ENCODE results near the gene PPP2R2B.

PPP2R2B gene

DNA sequence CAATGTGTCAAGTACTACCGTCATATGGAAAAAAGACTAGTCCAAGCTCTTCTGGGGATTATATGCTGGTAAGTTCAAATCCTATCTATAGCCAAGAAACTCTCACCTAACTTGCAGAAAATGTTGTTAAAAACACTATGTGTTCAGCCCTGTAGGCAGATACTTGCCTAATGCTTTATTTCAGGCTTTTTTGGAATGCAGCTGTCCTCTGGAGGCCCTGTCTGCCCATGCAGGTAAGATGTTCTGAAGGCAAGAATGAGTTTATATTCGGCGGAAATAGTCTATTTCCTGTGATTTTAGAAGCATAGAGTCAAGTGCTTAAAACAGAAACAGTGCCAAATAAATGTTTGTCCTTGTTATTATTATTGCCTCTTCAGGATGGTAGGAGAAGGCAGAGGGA is 34.3 kb upstream of the PPP2R2B start:
- TF ChIP-seq, protein P1, sequence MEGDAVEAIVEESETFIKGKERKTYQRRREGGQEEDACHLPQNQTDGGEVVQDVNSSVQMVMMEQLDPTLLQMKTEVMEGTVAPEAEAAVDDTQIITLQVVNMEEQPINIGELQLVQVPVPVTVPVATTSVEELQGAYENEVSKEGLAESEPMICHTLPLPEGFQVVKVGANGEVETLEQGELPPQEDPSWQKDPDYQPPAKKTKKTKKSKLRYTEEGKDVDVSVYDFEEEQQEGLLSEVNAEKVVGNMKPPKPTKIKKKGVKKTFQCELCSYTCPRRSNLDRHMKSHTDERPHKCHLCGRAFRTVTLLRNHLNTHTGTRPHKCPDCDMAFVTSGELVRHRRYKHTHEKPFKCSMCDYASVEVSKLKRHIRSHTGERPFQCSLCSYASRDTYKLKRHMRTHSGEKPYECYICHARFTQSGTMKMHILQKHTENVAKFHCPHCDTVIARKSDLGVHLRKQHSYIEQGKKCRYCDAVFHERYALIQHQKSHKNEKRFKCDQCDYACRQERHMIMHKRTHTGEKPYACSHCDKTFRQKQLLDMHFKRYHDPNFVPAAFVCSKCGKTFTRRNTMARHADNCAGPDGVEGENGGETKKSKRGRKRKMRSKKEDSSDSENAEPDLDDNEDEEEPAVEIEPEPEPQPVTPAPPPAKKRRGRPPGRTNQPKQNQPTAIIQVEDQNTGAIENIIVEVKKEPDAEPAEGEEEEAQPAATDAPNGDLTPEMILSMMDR (IDR thresholded peaks at IDR 0.05; ENCODE audit: low read depth, low read length) = no peak
- TF ChIP-seq POLR2A (IDR thresholded peaks at IDR 0.05; ENCODE audit: extremely low read depth, insufficient read length) (no peak), MYC (IDR thresholded peaks at IDR 0.05; ENCODE audit: low read depth, low read length) (no peak), MAX (IDR thresholded peaks at IDR 0.05; ENCODE audit: low read depth, low read length) (no peak)
- no peak for DNase-seq (ENCODE audit: low read depth)
- no peak overlapping the region for H3K4me3 ChIP-seq (ENCODE audit: low read depth, low read length)

GRCh38 chr5:146910239-146910638 is 31.7 kb upstream of the PPP2R2B start:
- DNase-seq (ENCODE audit: low read depth) = no peak
- H3K4me3 ChIP-seq (ENCODE audit: low read depth, low read length) = no peak overlapping the region

DNA sequence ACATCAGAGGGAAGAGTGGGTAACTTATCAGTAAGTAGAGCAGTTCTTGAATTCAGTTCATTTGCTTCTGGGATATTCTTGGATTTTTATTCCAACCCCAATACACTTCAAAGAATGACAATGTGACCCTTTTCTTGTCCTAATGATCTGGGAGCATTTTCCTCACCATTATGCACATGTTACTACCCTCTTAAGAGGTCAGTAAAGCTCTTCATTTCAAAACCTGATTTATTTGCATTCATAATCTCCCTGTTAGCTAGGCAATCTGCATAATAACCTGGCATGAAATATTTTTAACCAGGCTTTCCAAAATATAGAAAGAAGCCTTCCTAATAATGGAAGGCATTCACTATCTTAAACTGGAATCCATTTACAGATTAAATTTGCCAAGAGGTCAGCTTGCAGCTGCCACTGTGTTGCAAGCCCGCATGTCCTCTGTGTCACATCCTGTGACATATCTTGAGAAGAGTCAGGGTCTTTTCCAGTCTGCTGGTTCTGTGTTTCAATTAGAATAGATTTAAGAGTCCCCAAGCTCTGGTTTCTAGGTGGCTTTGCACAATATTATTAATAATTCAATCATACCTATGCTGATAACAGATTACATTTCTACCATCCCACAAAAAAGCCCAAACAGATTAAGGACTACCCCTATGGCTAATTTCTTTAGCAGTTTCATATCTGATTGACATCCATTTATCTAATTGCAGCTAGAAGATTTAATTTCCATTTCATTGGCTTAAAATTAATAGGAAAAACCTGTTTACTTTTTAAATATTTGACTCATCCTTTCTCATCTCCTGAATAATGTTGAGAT is 30.9 kb upstream of the PPP2R2B start:
- TF ChIP-seq, protein P1 (IDR thresholded peaks at IDR 0.05; ENCODE audit: low read depth, low read length) = no peak
- TF ChIP-seq MYC (IDR thresholded peaks at IDR 0.05; ENCODE audit: low read depth, low read length) (no peak), MAX (IDR thresholded peaks at IDR 0.05; ENCODE audit: low read depth, low read length) (no peak), POLR2A (IDR thresholded peaks at IDR 0.05; ENCODE audit: extremely low read depth, insufficient read length) (no peak)
- no peak overlapping the region for H3K4me3 ChIP-seq (ENCODE audit: low read depth, low read length)
- no peak for DNase-seq (ENCODE audit: low read depth)

More at GRCh38 chr5:146910239-146910638, 31.7 kb upstream of the PPP2R2B start:
- TF ChIP-seq MYC (IDR thresholded peaks at IDR 0.05; ENCODE audit: low read depth, low read length) (no peak), POLR2A (IDR thresholded peaks at IDR 0.05; ENCODE audit: extremely low read depth, insufficient read length) (no peak), MAX (IDR thresholded peaks at IDR 0.05; ENCODE audit: low read depth, low read length) (no peak)
- TF ChIP-seq, protein P1 (IDR thresholded peaks at IDR 0.05; ENCODE audit: low read depth, low read length) = no peak

- no peak overlapping the region for H3K4me3 ChIP-seq (ENCODE audit: low read depth, low read length)
- peak; percentile 9 for DNase-seq (ENCODE audit: low read depth)
- TF ChIP-seq POLR2A (IDR thresholded peaks at IDR 0.05; ENCODE audit: extremely low read depth, insufficient read length) = no peak
- TF ChIP-seq, protein P1 (IDR thresholded peaks at IDR 0.05; ENCODE audit: low read depth, low read length) = peak; percentile 15
- no peak for TF ChIP-seq MAX (IDR thresholded peaks at IDR 0.05; ENCODE audit: low read depth, low read length)
Observed at GRCh38 chr5:146906803-146907202, 28.2 kb upstream of the PPP2R2B start.

DNA sequence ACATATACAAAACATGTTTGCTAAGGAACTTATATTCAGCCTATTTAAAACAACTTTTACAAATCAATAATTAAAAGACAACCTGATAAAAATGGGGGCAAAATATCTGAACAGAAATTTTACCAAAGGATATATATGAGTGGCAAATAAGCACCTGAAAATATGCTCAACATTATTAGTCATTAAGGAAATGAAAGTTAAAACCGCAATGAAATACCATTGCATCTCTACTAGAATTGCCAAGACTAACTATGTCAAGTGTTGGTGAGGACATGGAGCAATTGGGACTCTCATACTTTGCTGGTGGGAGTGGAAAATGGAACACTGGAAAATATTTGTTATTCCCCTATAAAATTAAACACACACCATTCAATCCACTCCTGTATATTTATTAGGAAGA is 26.3 kb upstream of the PPP2R2B start:
- no peak overlapping the region for H3K4me3 ChIP-seq (ENCODE audit: low read depth, low read length)
- no peak for DNase-seq (ENCODE audit: low read depth)
- no peak for TF ChIP-seq MAX (IDR thresholded peaks at IDR 0.05; ENCODE audit: low read depth, low read length)

- no peak for DNase-seq (ENCODE audit: low read depth)
- TF ChIP-seq POLR2A (IDR thresholded peaks at IDR 0.05; ENCODE audit: extremely low read depth, insufficient read length) (no peak), MAX (IDR thresholded peaks at IDR 0.05; ENCODE audit: low read depth, low read length) (no peak), MYC (IDR thresholded peaks at IDR 0.05; ENCODE audit: low read depth, low read length) (no peak)
- TF ChIP-seq, protein P1 (IDR thresholded peaks at IDR 0.05; ENCODE audit: low read depth, low read length) = no peak
- no peak overlapping the region for H3K4me3 ChIP-seq (ENCODE audit: low read depth, low read length)
Observed at GRCh38 chr5:146903789-146904188, 25.2 kb upstream of the PPP2R2B start.
